DND-41 (cell line): ENCODE measurements around the gene SH2D3C.

Source experiments
- ATAC-seq: fragments of 200-7000 bp; cut with Tn5 transposase; 3 replicates; pipeline ENCODE4 v1.9.1; 2021; ENCODE audit warnings: low read depth; ENCODE audit not compliant: insufficient read depth
- DNase-seq: peaks from one replicate; pipeline ENCODE4 v3.0.0-alpha.2; 2020
- H2AFZ ChIP-seq: 2 replicates; pipeline ENCODE4 v1.6.0; 2012; ENCODE audit warnings: low read depth, low read length
- H3K27ac ChIP-seq: 2 replicates; pipeline ENCODE4 v1.5.1; 2012; ENCODE audit warnings: low read length, inconsistent platforms
- H3K27me3 ChIP-seq: fragments of 200-600 bp; sonication (generic); 2 replicates; pipeline ENCODE4 v1.6.0; 2012; ENCODE audit warnings: low read length, mild to moderate bottlenecking, inconsistent platforms; ENCODE audit not compliant: insufficient read depth, poor library complexity
- H3K36me3 ChIP-seq: 2 replicates; pipeline ENCODE4 v1.5.1; 2012; ENCODE audit warnings: low read length, inconsistent platforms; ENCODE audit not compliant: insufficient read depth
- H3K4me1 ChIP-seq: 2 replicates; pipeline ENCODE4 v1.5.1; 2012; ENCODE audit warnings: mild to moderate bottlenecking, low read length; ENCODE audit not compliant: insufficient read depth
- H3K4me2 ChIP-seq: 2 replicates; pipeline ENCODE4 v1.6.0; 2012; ENCODE audit warnings: mild to moderate bottlenecking, moderate library complexity, low read length, inconsistent platforms; ENCODE audit not compliant: insufficient read depth
- H3K4me3 ChIP-seq, 2 experiments: fragments of 200-600 bp in 1 of 2; shearing (Covaris generic) in 1 of 2; 2 replicates each; pipeline ENCODE4 v1.5.1; 2012 to 2016; ENCODE audit warnings: inconsistent platforms in 2 of 2, low read length in 2 of 2, mild to moderate bottlenecking in 2 of 2, low read depth in 1 of 2, moderate library complexity in 1 of 2
- H3K79me2 ChIP-seq: 2 replicates; pipeline ENCODE4 v1.6.0; 2012; ENCODE audit warnings: low read length, inconsistent platforms; ENCODE audit not compliant: insufficient read depth
- H3K9ac ChIP-seq: 2 replicates; pipeline ENCODE4 v1.6.0; 2012; ENCODE audit warnings: low read depth, mild to moderate bottlenecking, inconsistent platforms, low read length, moderate library complexity
- H3K9me3 ChIP-seq: 2 replicates; pipeline ENCODE4 v1.5.1; 2012; ENCODE audit warnings: low read length, moderate library complexity, mild to moderate bottlenecking, inconsistent platforms; ENCODE audit not compliant: insufficient read depth, severe bottlenecking
- H4K20me1 ChIP-seq: 2 replicates; pipeline ENCODE4 v1.6.0; 2012; ENCODE audit warnings: low read length; ENCODE audit not compliant: insufficient read depth
- EZH2 ChIP-seq: IDR thresholded peaks from 3 replicates; pipeline ENCODE4 v1.6.1; 2012; ENCODE audit warnings: borderline replicate concordance, low read depth, mild to moderate bottlenecking, moderate library complexity, low read length, inconsistent platforms; ENCODE audit not compliant: severe bottlenecking
- TF ChIP-seq, protein P1 (sequence below): IDR thresholded peaks from 2 replicates; pipeline ENCODE4 v1.5.1; 2012; ENCODE audit warnings: borderline replicate concordance, low read length, moderate library complexity, mild to moderate bottlenecking; ENCODE audit not compliant: poor library complexity, severe bottlenecking; ENCODE audit errors: extremely low read depth

The SH2D3C gene

DNA sequence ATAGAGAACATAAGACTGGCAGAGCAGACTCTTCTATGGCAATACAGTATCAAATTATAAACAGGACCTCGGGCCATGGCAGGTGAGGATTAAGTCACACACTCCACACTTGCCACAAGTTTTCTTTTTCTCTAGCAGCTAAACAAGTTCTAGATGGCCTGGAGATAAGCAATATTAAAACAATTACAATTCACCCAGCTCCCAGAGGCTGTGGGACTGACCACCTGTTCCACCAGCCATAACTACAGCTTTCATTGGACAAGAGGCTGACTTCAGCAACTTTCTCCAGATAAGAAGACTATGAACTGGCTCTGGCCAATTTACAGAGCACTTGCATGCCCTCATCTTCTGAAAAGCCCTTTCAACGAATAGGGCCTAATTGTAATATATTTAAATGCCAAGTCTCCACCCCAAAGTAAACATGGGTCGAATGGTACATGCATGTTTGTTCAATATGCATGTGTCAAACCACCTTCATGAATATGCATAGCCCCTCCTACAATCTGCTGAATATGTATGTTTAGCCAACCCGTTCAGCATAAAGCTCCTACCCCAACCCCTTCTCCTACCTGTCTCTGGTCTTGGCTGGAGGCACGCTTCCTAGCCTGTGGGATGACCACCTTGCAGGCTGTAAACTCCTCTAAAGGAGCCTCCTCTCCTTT is 77.7 kb downstream of the SH2D3C start:
- Histone ChIP-seq H3K36me3 (no peaks in the 10 kb centered on the region), H3K79me2 (no peaks in the 10 kb centered on the region), H3K27me3 (no peaks in the 10 kb centered on the region), H3K9ac (no peak overlapping the region), H3K27ac (no peak overlapping the region), H4K20me1 (no peaks in the 10 kb centered on the region), H3K4me1 (no peaks in the 10 kb centered on the region), H3K4me2 (no peak overlapping the region), H2AFZ (no peak overlapping the region), H3K9me3 (no peaks in the 10 kb centered on the region), H3K4me3 (no peak overlapping the region)
- ATAC-seq = no peak
- no peak for DNase-seq
- no peak for TF ChIP-seq EZH2
- TF ChIP-seq, protein P1, sequence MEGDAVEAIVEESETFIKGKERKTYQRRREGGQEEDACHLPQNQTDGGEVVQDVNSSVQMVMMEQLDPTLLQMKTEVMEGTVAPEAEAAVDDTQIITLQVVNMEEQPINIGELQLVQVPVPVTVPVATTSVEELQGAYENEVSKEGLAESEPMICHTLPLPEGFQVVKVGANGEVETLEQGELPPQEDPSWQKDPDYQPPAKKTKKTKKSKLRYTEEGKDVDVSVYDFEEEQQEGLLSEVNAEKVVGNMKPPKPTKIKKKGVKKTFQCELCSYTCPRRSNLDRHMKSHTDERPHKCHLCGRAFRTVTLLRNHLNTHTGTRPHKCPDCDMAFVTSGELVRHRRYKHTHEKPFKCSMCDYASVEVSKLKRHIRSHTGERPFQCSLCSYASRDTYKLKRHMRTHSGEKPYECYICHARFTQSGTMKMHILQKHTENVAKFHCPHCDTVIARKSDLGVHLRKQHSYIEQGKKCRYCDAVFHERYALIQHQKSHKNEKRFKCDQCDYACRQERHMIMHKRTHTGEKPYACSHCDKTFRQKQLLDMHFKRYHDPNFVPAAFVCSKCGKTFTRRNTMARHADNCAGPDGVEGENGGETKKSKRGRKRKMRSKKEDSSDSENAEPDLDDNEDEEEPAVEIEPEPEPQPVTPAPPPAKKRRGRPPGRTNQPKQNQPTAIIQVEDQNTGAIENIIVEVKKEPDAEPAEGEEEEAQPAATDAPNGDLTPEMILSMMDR = no peak

DNA sequence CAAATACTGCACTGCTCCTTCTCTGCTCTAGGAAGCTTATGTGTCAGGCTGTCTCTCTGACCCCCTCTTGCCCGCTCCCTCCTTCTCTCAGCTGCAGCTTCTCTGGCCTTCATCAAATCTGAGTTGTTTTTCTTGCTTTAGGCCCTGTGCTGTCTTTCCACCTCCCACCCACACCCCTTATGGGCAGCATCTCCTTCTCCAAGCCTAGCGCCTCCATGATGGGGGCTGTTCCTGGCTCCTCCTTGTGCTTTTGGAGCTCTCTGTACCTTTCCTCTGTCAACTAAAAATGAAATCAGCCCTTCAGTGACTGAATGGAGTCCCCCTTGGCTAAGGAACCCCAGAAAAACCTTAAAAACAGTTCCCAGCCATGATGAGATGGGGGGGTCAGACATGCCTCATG is 78.3 kb downstream of the SH2D3C start:
- no peak overlapping the region for H3K9ac ChIP-seq
- TF ChIP-seq, protein P1 = no peak
- TF ChIP-seq EZH2 = no peak
- no peaks in the 10 kb centered on the region for H3K27me3 ChIP-seq
- H3K27ac ChIP-seq = no peak overlapping the region
- no peak overlapping the region for H3K4me2 ChIP-seq
- H3K36me3 ChIP-seq = no peaks in the 10 kb centered on the region
- H3K9me3 ChIP-seq = no peaks in the 10 kb centered on the region
- H3K4me3 ChIP-seq = no peak overlapping the region
- no peak for DNase-seq
- H3K4me1 ChIP-seq = no peaks in the 10 kb centered on the region
- ATAC-seq = no peak
- H4K20me1 ChIP-seq = no peaks in the 10 kb centered on the region
- H2AFZ ChIP-seq = no peak overlapping the region
- H3K79me2 ChIP-seq = no peaks in the 10 kb centered on the region

DNA sequence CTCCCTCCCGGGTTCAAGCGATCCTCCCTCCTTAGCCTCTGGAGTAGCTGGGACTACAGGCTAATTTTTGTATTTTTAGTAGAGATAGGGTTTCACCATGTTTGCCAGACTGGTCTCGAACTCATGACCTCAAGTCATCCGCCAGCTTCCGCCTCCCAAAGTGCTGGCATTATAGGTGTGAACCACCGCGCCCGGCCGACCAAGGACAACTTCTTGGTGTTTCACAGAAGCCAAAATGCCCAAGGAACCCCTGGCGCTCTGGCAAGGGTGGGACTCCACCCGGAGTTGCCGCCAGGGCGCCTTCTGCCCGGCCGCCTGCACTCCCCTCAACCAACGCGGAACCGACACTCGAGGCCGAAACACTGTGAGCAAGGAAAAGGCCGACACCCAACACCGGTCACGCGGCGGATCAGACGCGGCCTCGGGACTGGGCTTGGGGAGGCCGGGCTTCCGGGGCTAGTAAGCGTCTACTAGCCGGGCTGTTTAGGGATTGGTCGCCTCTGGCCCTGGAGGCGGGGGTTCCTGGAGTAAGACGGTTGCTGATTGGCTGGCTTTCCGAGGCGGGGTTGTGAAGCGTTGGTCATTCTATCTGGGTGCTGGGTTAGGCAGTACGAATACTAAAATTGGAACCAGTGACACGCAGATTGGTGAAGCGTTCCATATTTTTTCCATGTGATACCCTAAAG is 79.3 kb downstream of the SH2D3C start:
- Histone ChIP-seq H3K9ac (no peak overlapping the region), H2AFZ (no peak overlapping the region), H3K27ac (no peak overlapping the region), H3K9me3 (no peaks in the 10 kb centered on the region), H3K4me1 (no peaks in the 10 kb centered on the region), H3K4me3 (no peak overlapping the region), H3K4me2 (no peak overlapping the region), H3K27me3 (no peaks in the 10 kb centered on the region), H3K36me3 (no peaks in the 10 kb centered on the region), H3K79me2 (no peaks in the 10 kb centered on the region), H4K20me1 (no peaks in the 10 kb centered on the region)
- no peak for TF ChIP-seq EZH2
- TF ChIP-seq, protein P1 = no peak
- no peak for ATAC-seq
- no peak for DNase-seq
